HG03060 (cell line): ENCODE data around the gene RPL13A.
A peak's percentile ranks its signal among the peaks of the same experiment; 100 is the strongest.
"Not testable (repeated sequence)": the region's sequence is repeated elsewhere in the genome, so short reads cannot be mapped to it uniquely, and the experiment has no call there.

Experiments used
- ATAC-seq: cut with Tn5 transposase; IDR thresholded peaks from one replicate; pipeline ENCODE4 v1.9.1; 2021; ENCODE audit warnings: low read depth, moderate number of reproducible peaks; ENCODE audit not compliant: unreplicated experiment

Gene RPL13A

GRCh38 chr19:49455773-49456172, 31.6 kb upstream of the RPL13A start:
- ATAC-seq, result no peak

DNA sequence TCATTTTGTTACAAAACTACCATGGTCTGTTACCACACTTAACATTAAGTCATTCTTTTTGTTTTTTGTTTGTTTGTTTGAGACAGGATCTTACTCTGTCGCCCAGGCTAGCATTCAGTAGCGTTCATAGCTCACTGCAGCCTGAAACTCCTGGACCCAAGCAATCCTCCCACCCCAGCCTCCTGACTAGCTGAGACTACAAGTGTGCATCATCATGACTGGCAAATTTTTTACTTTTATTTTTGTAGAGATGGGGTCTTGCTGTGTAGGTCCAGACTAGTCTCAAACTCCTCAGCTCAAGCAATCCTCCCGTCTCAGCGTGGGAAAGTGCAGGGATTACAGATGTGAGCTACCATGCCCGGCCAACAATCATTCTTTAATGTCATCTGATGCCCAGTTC, 31.1 kb upstream of the RPL13A start:
- ATAC-seq, result no peak

- no peak for ATAC-seq
These were observed 28.9 kb upstream of the RPL13A start for GRCh38 chr19:49458567-49458903.

DNA sequence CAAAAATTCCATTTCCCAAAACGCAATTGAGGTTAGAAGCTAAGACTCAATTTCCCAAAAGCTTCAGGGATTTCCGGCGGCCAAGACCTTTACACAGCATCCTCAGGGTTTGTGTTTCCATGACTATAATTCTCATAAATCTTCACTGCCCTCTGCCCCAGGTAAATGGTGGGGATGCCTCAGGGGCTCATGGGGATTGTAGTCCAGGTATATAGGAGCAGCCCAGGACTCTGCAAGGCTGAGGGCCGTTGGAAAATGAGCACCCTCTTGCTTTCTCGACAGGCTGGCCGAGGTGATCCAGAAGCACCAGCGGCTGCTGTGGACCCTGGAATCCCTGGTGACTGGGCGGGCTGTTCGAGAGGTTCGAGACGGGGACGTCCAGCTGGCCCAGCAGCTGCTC, 28.0 kb upstream of the RPL13A start:
- no peak for ATAC-seq

DNA sequence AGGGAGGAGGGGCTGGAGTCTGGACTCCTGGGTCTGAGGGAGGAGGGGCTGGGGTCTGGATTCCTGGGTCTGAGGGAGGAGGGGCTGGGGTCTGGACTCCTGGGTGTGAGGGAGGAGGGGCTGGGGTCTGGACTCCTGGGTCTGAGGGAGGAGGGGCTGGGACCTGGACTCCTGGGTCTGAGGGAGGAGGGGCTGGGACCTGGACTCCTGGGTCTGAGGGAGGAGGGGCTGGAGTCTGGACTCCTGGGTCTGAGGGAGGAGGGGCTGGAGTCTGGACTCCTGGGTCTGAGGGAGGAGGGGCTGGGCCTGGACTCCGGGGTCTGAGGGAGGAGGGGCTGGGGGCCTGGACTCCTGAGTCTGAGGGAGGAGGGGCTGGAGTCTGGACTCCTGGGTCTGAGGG, 26.3 kb upstream of the RPL13A start:
- not testable (repeated sequence) for ATAC-seq

DNA sequence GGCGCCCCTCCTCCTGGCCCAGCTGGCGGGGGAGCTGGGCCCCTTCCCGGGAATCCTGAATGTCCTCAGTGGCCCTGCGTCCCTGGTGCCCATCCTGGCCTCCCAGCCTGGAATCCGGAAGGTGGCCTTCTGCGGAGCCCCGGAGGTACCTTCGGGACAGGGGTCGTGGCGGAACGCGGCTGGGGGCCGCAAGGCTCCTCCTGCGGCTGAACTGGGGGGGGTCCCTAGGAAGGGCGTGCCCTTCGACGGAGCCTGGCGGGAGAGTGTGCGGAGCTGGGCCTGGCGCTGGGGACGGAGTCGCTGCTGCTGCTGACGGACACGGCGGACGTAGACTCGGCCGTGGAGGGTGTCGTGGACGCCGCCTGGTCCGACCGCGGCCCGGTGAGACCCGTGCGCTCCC, 25.8 kb upstream of the RPL13A start:
- no peak for ATAC-seq

- ATAC-seq, result no peak
These were observed 24.9 kb upstream of the RPL13A start for GRCh38 chr19:49462492-49462891.

DNA sequence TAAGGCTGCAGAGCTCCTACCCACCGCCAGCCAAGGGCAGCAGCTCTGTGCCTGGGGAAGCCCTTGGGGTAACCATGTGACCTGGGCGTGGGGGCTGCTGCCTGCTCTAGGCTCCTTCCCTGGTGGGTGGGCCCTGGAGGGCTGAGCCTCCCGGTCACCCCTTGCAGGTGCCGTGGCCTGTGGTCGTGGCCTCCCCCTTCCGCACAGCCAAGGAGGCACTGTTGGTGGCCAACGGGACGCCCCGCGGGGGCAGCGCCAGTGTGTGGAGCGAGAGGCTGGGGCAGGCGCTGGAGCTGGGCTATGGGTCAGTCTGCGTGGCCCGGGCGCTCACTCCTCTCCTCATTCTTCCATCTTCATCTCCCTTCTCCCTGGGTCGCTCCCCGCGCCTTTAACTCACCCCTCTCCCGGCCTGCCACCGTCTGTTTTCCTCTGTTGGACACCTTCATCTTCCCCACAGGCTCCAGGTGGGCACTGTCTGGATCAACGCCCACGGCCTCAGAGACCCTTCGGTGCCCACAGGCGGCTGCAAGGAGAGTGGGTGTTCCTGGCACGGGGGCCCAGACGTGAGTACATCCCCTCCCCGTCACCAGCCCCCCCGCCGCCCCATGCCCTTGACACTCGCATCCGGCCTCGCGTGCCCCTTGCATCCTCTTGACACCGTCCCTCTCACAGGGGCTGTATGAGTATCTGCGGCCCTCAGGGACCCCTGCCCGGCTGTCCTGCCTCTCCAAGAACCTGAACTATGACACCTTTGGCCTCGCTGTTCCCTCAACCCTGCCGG, 23.3 kb upstream of the RPL13A start:
- ATAC-seq, result no peak

- no peak for ATAC-seq
These were observed 22.0 kb upstream of the RPL13A start for GRCh38 chr19:49465371-49465770.

- no peak for ATAC-seq
These were observed 19.2 kb upstream of the RPL13A start for GRCh38 chr19:49468199-49468598.

GRCh38 chr19:49468746-49469447, 18.5 kb upstream of the RPL13A start:
- ATAC-seq, result no peak

- ATAC-seq, result no peak
These were observed 17.4 kb upstream of the RPL13A start for GRCh38 chr19:49469828-49470614.

- no peak for ATAC-seq
These were observed 16.8 kb upstream of the RPL13A start for GRCh38 chr19:49470615-49470978.

- ATAC-seq, result no peak
These were observed 14.5 kb upstream of the RPL13A start for GRCh38 chr19:49472936-49473335.

GRCh38 chr19:49473501-49473867, 13.9 kb upstream of the RPL13A start:
- ATAC-seq, result not testable (repeated sequence)

DNA sequence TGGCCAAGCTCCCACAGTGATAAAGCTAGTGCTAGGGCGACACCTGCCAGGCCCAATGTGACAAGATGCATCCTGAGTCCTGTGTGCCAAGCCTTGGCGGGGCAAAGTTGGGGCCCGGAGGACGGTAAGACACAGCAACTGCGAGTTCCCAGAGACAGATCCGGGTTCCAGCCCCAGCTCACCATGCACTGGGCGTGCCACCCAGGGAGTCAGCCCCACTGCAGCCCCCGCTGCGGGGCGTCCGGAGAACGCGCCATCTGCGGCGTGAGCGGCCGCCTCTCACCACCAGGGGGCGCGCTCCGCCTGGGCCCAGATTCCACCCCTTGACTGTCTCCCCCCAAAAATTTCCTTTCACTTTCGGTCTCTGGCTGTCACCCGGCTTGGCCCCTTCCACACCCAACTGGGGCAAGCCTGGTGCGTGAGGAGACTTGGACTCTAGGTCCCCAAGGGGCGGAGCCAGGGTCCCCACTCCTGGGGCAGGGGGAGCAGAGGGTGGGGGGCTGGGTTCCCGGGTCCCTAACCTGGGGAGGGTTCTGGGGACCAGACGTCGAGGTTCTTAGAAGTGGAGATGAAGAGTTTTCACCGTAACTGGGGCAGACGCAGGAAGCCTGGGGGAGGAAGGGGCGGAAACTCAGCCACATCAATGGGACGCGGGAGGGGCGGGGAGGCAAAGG, 13.4 kb upstream of the RPL13A start, which contains the start of gene FLT3LG:
FLT3LG (plus strand) TSS at position 348 of the 674 bp plus-strand sequence. CDS start 425 bp downstream, outside the sequence.
- peak; percentile 39 for ATAC-seq

DNA sequence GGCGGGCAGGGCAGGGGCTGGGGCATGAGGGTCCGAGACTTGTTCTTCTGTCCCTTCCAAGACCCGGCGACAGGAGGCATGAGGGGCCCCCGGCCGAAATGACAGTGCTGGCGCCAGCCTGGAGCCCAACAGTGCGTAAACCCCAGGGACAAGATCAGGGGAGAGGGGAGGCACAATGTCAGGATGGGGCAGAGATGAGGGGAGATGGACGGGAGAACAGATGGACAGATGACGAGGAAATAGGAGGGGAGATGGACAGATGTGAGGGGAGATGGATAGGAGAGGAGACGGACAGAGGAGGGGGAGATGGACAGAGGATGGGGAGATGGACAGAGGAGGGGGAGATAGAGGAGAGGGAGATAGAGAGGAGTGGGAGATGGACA, 12.9 kb upstream of the RPL13A start:
- no peak for ATAC-seq

GRCh38 chr19:49475191-49475917, 12.1 kb upstream of the RPL13A start:
- no peak for ATAC-seq

GRCh38 chr19:49475995-49476880, 11.2 kb upstream of the RPL13A start:
- no peak for ATAC-seq
